ENCODE data around the gene UBE2D4.
"Not testable (repeated sequence)": the region's sequence is repeated elsewhere in the genome, so short reads cannot be mapped to it uniquely, and the experiment has no call there.

UBE2D4 gene

GRCh38 chr7:43974725-43975482 lies 48.7 kb downstream of the UBE2D4 start:
- not testable (repeated sequence) for H4K91ac ChIP-seq (ENCODE audit: low read depth, low read length, poor library complexity); H3K14ac ChIP-seq (ENCODE audit: low read length); H3K4ac ChIP-seq (ENCODE audit: low read length); H2AFZ ChIP-seq (ENCODE audit: low read length); H3K18ac ChIP-seq (ENCODE audit: low read length); H3K4me2 ChIP-seq (ENCODE audit: insufficient read depth, low read length, poor library complexity, severe bottlenecking); H3K4me1 ChIP-seq (ENCODE audit: control insufficient read depth in 2 of 2, insufficient read depth in 1 of 2, low read depth in 1 of 2, low read length in 2 of 2); H4K8ac ChIP-seq (ENCODE audit: low read depth, low read length); H2BK5ac ChIP-seq (ENCODE audit: low read length); H3K79me1 ChIP-seq (ENCODE audit: low read depth, low read length); H3K9me3 ChIP-seq (replicated peaks in 1 of 2; ENCODE audit: control insufficient read depth in 2 of 2, insufficient read depth in 1 of 2, low read depth in 1 of 2, low read length in 2 of 2); H2BK120ac ChIP-seq (ENCODE audit: low read depth, low read length); H3K9ac ChIP-seq (ENCODE audit: low read depth, low read length, poor library complexity); H3K27ac ChIP-seq (replicated peaks; ENCODE audit: low read length); H2BK15ac ChIP-seq (ENCODE audit: low read length); H3K23ac ChIP-seq (ENCODE audit: low read depth, low read length, poor library complexity); DNase-seq (ENCODE audit: low spot score); H2BK12ac ChIP-seq (ENCODE audit: low read length); H3K36me3 ChIP-seq (replicated peaks in 1 of 2; ENCODE audit: control insufficient read depth in 2 of 2, insufficient read depth in 2 of 2, low read length in 2 of 2); H2AK5ac ChIP-seq (ENCODE audit: low read depth, low read length); H3K4me3 ChIP-seq (ENCODE audit: low read length in 2 of 2); H3K27me3 ChIP-seq (ENCODE audit: control insufficient read depth in 3 of 3, insufficient read depth in 3 of 3, low read depth in 1 of 3, low read length in 3 of 3)
- no CpG with 5 or more reads among the region's 10 CpGs for WGBS, 2 donors (ENCODE audit: extremely low coverage in 2 of 2, insufficient read length in 2 of 2, insufficient replicate concordance in 1 of 2)

GRCh38 chr7:43977525-43977924 lies 51.3 kb downstream of the UBE2D4 start:
- H3K18ac ChIP-seq (ENCODE audit: low read length), result no peak overlapping the region
- H3K4ac ChIP-seq (ENCODE audit: low read length), result no peak overlapping the region
- H3K9me3 ChIP-seq (replicated peaks in 1 of 2; ENCODE audit: control insufficient read depth in 2 of 2, insufficient read depth in 1 of 2, low read depth in 1 of 2, low read length in 2 of 2), result no peaks in the 10 kb centered on the region
- no peak overlapping the region for H4K91ac ChIP-seq (ENCODE audit: low read depth, low read length, poor library complexity)
- no peaks in the 10 kb centered on the region for H3K4me1 ChIP-seq (ENCODE audit: control insufficient read depth in 2 of 2, insufficient read depth in 1 of 2, low read depth in 1 of 2, low read length in 2 of 2)
- no peaks in the 10 kb centered on the region for H3K36me3 ChIP-seq (replicated peaks in 1 of 2; ENCODE audit: control insufficient read depth in 2 of 2, insufficient read depth in 2 of 2, low read length in 2 of 2)
- H3K9ac ChIP-seq (ENCODE audit: low read depth, low read length, poor library complexity), result no peak overlapping the region
- no peak overlapping the region for H2BK5ac ChIP-seq (ENCODE audit: low read length)
- no peak overlapping the region for H3K27ac ChIP-seq (replicated peaks; ENCODE audit: low read length)
- no peak overlapping the region for H3K4me2 ChIP-seq (ENCODE audit: insufficient read depth, low read length, poor library complexity, severe bottlenecking)
- no peak overlapping the region for H2BK15ac ChIP-seq (ENCODE audit: low read length)
- H3K14ac ChIP-seq (ENCODE audit: low read length), result no peak overlapping the region
- H3K79me1 ChIP-seq (ENCODE audit: low read depth, low read length), result no peaks in the 10 kb centered on the region
- H2AFZ ChIP-seq (ENCODE audit: low read length), result no peak overlapping the region
- whole genome bisulfite sequencing, 2 donors (ENCODE audit: extremely low coverage in 2 of 2, insufficient read length in 2 of 2, insufficient replicate concordance in 1 of 2), result no CpG with 5 or more reads among the region's 1 CpG
- no peak overlapping the region for H2AK5ac ChIP-seq (ENCODE audit: low read depth, low read length)
- no peak overlapping the region for H4K8ac ChIP-seq (ENCODE audit: low read depth, low read length)
- H3K27me3 ChIP-seq (ENCODE audit: control insufficient read depth in 3 of 3, insufficient read depth in 3 of 3, low read depth in 1 of 3, low read length in 3 of 3), result no peaks in the 10 kb centered on the region
- H2BK12ac ChIP-seq (ENCODE audit: low read length), result no peak overlapping the region
- DNase-seq (ENCODE audit: low spot score), result no peak
- H2BK120ac ChIP-seq (ENCODE audit: low read depth, low read length), result no peak overlapping the region
- H3K4me3 ChIP-seq (ENCODE audit: low read length in 2 of 2), result no peak overlapping the region
- no peak overlapping the region for H3K23ac ChIP-seq (ENCODE audit: low read depth, low read length, poor library complexity)

- DNase-seq (ENCODE audit: low spot score); H3K27me3 ChIP-seq (ENCODE audit: control insufficient read depth in 3 of 3, insufficient read depth in 3 of 3, low read depth in 1 of 3, low read length in 3 of 3); H3K9me3 ChIP-seq (replicated peaks in 1 of 2; ENCODE audit: control insufficient read depth in 2 of 2, insufficient read depth in 1 of 2, low read depth in 1 of 2, low read length in 2 of 2); H3K79me1 ChIP-seq (ENCODE audit: low read depth, low read length); H3K4ac ChIP-seq (ENCODE audit: low read length); H3K9ac ChIP-seq (ENCODE audit: low read depth, low read length, poor library complexity); H2AFZ ChIP-seq (ENCODE audit: low read length); H3K36me3 ChIP-seq (replicated peaks in 1 of 2; ENCODE audit: control insufficient read depth in 2 of 2, insufficient read depth in 2 of 2, low read length in 2 of 2); H4K91ac ChIP-seq (ENCODE audit: low read depth, low read length, poor library complexity); H3K4me3 ChIP-seq (ENCODE audit: low read length in 2 of 2); H3K4me2 ChIP-seq (ENCODE audit: insufficient read depth, low read length, poor library complexity, severe bottlenecking); H2BK5ac ChIP-seq (ENCODE audit: low read length); H3K27ac ChIP-seq (replicated peaks; ENCODE audit: low read length); H4K8ac ChIP-seq (ENCODE audit: low read depth, low read length); H3K18ac ChIP-seq (ENCODE audit: low read length); H2BK12ac ChIP-seq (ENCODE audit: low read length); H3K23ac ChIP-seq (ENCODE audit: low read depth, low read length, poor library complexity); H3K4me1 ChIP-seq (ENCODE audit: control insufficient read depth in 2 of 2, insufficient read depth in 1 of 2, low read depth in 1 of 2, low read length in 2 of 2); H3K14ac ChIP-seq (ENCODE audit: low read length); H2AK5ac ChIP-seq (ENCODE audit: low read depth, low read length); H2BK15ac ChIP-seq (ENCODE audit: low read length); H2BK120ac ChIP-seq (ENCODE audit: low read depth, low read length): not testable (repeated sequence)
- WGBS, 2 donors (ENCODE audit: extremely low coverage in 2 of 2, insufficient read length in 2 of 2, insufficient replicate concordance in 1 of 2), result no CpG with 5 or more reads among the region's 11 CpGs
These were observed 51.9 kb downstream of the UBE2D4 start for GRCh38 chr7:43978102-43978501.

- not testable (repeated sequence) for H2BK5ac ChIP-seq (ENCODE audit: low read length); H3K4me2 ChIP-seq (ENCODE audit: insufficient read depth, low read length, poor library complexity, severe bottlenecking)
These were observed 56.6 kb downstream of the UBE2D4 start for GRCh38 chr7:43982848-43983247.

More at GRCh38 chr7:43982848-43983247, 56.6 kb downstream of the UBE2D4 start:
- not testable (repeated sequence) for H3K18ac ChIP-seq (ENCODE audit: low read length); H2BK15ac ChIP-seq (ENCODE audit: low read length); H2AFZ ChIP-seq (ENCODE audit: low read length); H3K4me3 ChIP-seq (ENCODE audit: low read length in 2 of 2); H2BK120ac ChIP-seq (ENCODE audit: low read depth, low read length); H3K36me3 ChIP-seq (replicated peaks in 1 of 2; ENCODE audit: control insufficient read depth in 2 of 2, insufficient read depth in 2 of 2, low read length in 2 of 2); H3K79me1 ChIP-seq (ENCODE audit: low read depth, low read length); H3K14ac ChIP-seq (ENCODE audit: low read length); H3K4ac ChIP-seq (ENCODE audit: low read length); H4K91ac ChIP-seq (ENCODE audit: low read depth, low read length, poor library complexity); H4K8ac ChIP-seq (ENCODE audit: low read depth, low read length); H3K9ac ChIP-seq (ENCODE audit: low read depth, low read length, poor library complexity); H3K27me3 ChIP-seq (ENCODE audit: control insufficient read depth in 3 of 3, insufficient read depth in 3 of 3, low read depth in 1 of 3, low read length in 3 of 3); H3K27ac ChIP-seq (replicated peaks; ENCODE audit: low read length); H3K23ac ChIP-seq (ENCODE audit: low read depth, low read length, poor library complexity); H2BK12ac ChIP-seq (ENCODE audit: low read length); DNase-seq (ENCODE audit: low spot score); H3K4me1 ChIP-seq (ENCODE audit: control insufficient read depth in 2 of 2, insufficient read depth in 1 of 2, low read depth in 1 of 2, low read length in 2 of 2); H2AK5ac ChIP-seq (ENCODE audit: low read depth, low read length); H3K9me3 ChIP-seq (replicated peaks in 1 of 2; ENCODE audit: control insufficient read depth in 2 of 2, insufficient read depth in 1 of 2, low read depth in 1 of 2, low read length in 2 of 2)
- WGBS, 2 donors (ENCODE audit: extremely low coverage in 2 of 2, insufficient read length in 2 of 2, insufficient replicate concordance in 1 of 2), result no CpG with 5 or more reads among the region's 6 CpGs

Measured in neuronal stem cell (in vitro differentiated cells).